H1 (cell line): ENCODE results near the gene TCAIM. TPM values are rescaled to one million over a fixed set of nuclear protein-coding genes. Genes with fewer than 3 reads are reported as not detected.

Experiments
- RAD21 ChIP-seq, 2 experiments: IDR thresholded peaks in 1 of 2; conservative IDR thresholded peaks in 1 of 2; 2 replicates each; pipeline ENCODE4 v1.6.1; 2011; ENCODE audit warnings: low read depth in 2 of 2, low read length in 2 of 2, improper control_type of control experiment in 1 of 2, inconsistent platforms in 1 of 2, mild to moderate bottlenecking in 1 of 2, moderate library complexity in 1 of 2
- SUZ12 ChIP-seq: fragments of 200-600 bp; sonication (generic); IDR thresholded peaks from 2 replicates; pipeline ENCODE4 v1.6.1; 2012; ENCODE audit warnings: mild to moderate bottlenecking, inconsistent platforms, low read length, moderate library complexity, mixed read lengths
- polyA plus RNA-seq, 7 experiments: library from polyadenylated mRNA; depleted of rRNA in 3 of 7; stranded (reverse) in 5 of 7; unstranded in 2 of 7; fragments of >200 nt in 5 of 7; fragments of 200-250 nt in 2 of 7; gene quantifications; 1 replicate in 5 of 7; 2 replicates in 1 of 7; 4 replicates in 1 of 7; pipeline versions ENCODE4 v1.2.1 to v1.2.3, GENCODE V29; 2011 to 2013; ENCODE audit warnings: missing spikeins in 2 of 7, mixed read lengths in 2 of 7
- total RNA-seq: library from RNA; stranded (reverse); fragmentation: NEBNext Ultra II Directional; extraction: Animal tissue kit (Norgen Biotek cat#: 25700); gene quantifications from 2 replicates; pipeline ENCODE4 v1.2.1, GENCODE V29; 2021

Gene TCAIM
- total and polyA plus RNA-seq, 2 of the 8 experiments (the other 6 are each of a cell fraction or from before 2014, with no cell fraction given): 6.9 to 22.1 TPM

DNA sequence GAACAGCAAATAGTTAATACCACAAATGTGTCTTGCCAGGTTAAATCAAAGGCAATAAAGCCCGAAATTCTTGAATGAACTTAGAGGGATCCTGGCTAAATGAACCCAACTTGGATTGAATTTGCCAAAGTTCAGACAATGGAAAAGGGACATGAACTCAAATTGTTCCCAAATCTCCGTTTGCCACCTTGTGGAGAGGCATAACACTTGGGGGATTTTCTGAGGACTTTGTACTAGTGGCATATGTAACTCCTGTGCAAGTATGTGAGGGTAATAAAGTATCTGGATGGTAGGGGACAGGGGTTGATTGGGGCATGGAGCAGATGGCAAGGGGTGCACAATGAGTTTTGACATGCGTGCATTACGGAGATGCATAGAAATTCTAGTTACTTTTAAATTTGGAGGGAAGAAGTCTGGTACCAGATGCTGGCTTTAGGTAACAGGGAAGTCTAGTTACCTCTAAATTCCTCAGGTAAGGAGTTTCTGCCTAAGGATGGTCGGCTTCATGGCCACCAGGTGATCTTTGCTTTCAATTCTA, 1.2 kb upstream of the TCAIM start (continued):
- TF ChIP-seq SUZ12: no peak
- TF ChIP-seq RAD21 (IDR thresholded peaks at IDR 0.05 in 1 of 2, conservative IDR thresholded peaks at IDR 0.05 in 1 of 2; ENCODE audit: low read depth in 2 of 2, low read length in 2 of 2): peak; percentile 23 to 28; a peak in 2 of 4 replicates
